Trophoblast cell (in vitro differentiated cells and primary cell): ENCODE results near the gene AGBL4.

Experiments used
- DNase-seq, 2 donors: peaks; one replicate each; pipeline ENCODE4 v3.0.0-alpha.2; 2016
- H2AFZ ChIP-seq: 2 replicates; pipeline ENCODE4 v1.6.1; 2013; ENCODE audit warnings: low read length, moderate library complexity, mild to moderate bottlenecking; ENCODE audit not compliant: insufficient read depth, poor library complexity
- H2AK5ac ChIP-seq: 2 replicates; pipeline ENCODE4 v1.6.1; 2013; ENCODE audit warnings: mild to moderate bottlenecking, low read length
- H2BK120ac ChIP-seq: 2 replicates; pipeline ENCODE4 v1.6.1; 2013; ENCODE audit warnings: low read length, mild to moderate bottlenecking, moderate library complexity; ENCODE audit not compliant: insufficient read depth, poor library complexity
- H2BK12ac ChIP-seq: 2 replicates; pipeline ENCODE4 v1.6.1; 2013; ENCODE audit warnings: mild to moderate bottlenecking, low read length, moderate library complexity
- H2BK5ac ChIP-seq: 2 replicates; pipeline ENCODE4 v1.6.1; 2013; ENCODE audit warnings: low read length, low read depth, moderate library complexity, mild to moderate bottlenecking; ENCODE audit not compliant: poor library complexity
- H3K14ac ChIP-seq: 2 replicates; pipeline ENCODE4 v1.6.1; 2013; ENCODE audit warnings: mild to moderate bottlenecking, low read length
- H3K18ac ChIP-seq: 2 replicates; pipeline ENCODE4 v1.6.1; 2013; ENCODE audit warnings: mild to moderate bottlenecking, low read length
- H3K23ac ChIP-seq: 2 replicates; pipeline ENCODE4 v1.6.1; 2013; ENCODE audit warnings: low read length
- H3K27ac ChIP-seq: 2 replicates; pipeline ENCODE4 v1.5.1; 2013; ENCODE audit warnings: low read depth, mild to moderate bottlenecking, inconsistent platforms, low read length, moderate library complexity
- H3K27me3 ChIP-seq: 2 replicates; pipeline ENCODE4 v1.6.1; 2013; ENCODE audit warnings: inconsistent platforms, mild to moderate bottlenecking, low read length, moderate library complexity; ENCODE audit not compliant: insufficient read depth
- H3K36me3 ChIP-seq, 2 experiments: 1 replicate in 1 of 2; 2 replicates in 1 of 2; pipeline ENCODE4 v1.6.1; 2013; ENCODE audit warnings: low read length in 2 of 2, mild to moderate bottlenecking in 2 of 2, moderate library complexity in 1 of 2; ENCODE audit not compliant: insufficient read depth in 2 of 2, control insufficient read depth in 1 of 2
- H3K4ac ChIP-seq: 2 replicates; pipeline ENCODE4 v1.6.1; 2013; ENCODE audit warnings: low read depth, mild to moderate bottlenecking, low read length, moderate library complexity
- H3K4me1 ChIP-seq, 2 experiments: 1 replicate in 1 of 2; 2 replicates in 1 of 2; pipeline ENCODE4 v1.6.1; 2013; ENCODE audit warnings: low read length in 2 of 2, mild to moderate bottlenecking in 2 of 2, moderate library complexity in 1 of 2; ENCODE audit not compliant: insufficient read depth in 2 of 2, control insufficient read depth in 1 of 2
- H3K4me2 ChIP-seq: 2 replicates; pipeline ENCODE4 v1.6.1; 2013; ENCODE audit warnings: inconsistent platforms, mild to moderate bottlenecking, low read length, moderate library complexity
- H3K4me3 ChIP-seq: 2 replicates; pipeline ENCODE4 v1.5.1; 2013; ENCODE audit warnings: mild to moderate bottlenecking, low read depth, low read length, inconsistent platforms
- H3K79me1 ChIP-seq: one replicate; pipeline ENCODE4 v1.6.1; 2013; ENCODE audit warnings: low read length
- H3K79me2 ChIP-seq: 2 replicates; pipeline ENCODE4 v1.6.1; 2013; ENCODE audit warnings: low read length, mild to moderate bottlenecking; ENCODE audit not compliant: control insufficient read depth, insufficient read depth, poor library complexity
- H3K9ac ChIP-seq: 2 replicates; pipeline ENCODE4 v1.6.1; 2013; ENCODE audit warnings: mild to moderate bottlenecking, low read length
- H3K9me3 ChIP-seq: 2 replicates; pipeline ENCODE4 v1.6.1; 2013; ENCODE audit warnings: low read depth, mild to moderate bottlenecking, control low read depth, inconsistent platforms, low read length; ENCODE audit not compliant: insufficient read depth
- H4K12ac ChIP-seq: 2 replicates; pipeline ENCODE4 v1.6.1; 2013; ENCODE audit warnings: low read depth, mild to moderate bottlenecking, low read length, moderate library complexity
- H4K8ac ChIP-seq: 2 replicates; pipeline ENCODE4 v1.6.1; 2013; ENCODE audit warnings: low read depth, mild to moderate bottlenecking, low read length, moderate library complexity
- H4K91ac ChIP-seq: one replicate; pipeline ENCODE4 v1.6.1; 2013; ENCODE audit warnings: low read depth, mild to moderate bottlenecking, low read length, moderate library complexity
- WGBS: extraction: QIAGEN DNeasy Blood & Tissue Kit; methylation state at CpG from one replicate; pipeline ENCODE4 v1.1.7; 2013; ENCODE audit warnings: missing lambda C conversion rate; ENCODE audit not compliant: insufficient read length, insufficient coverage; ENCODE audit errors: extremely low coverage; 5-methylcytosine and 5-hydroxymethylcytosine counted together

AGBL4 gene

GRCh38 chr1:49576327-49576901 is 447.3 kb downstream of the AGBL4 start:
- no peak overlapping the region for H3K4ac ChIP-seq
- no peak for DNase-seq
- H2BK120ac ChIP-seq, result no peak overlapping the region
- H2BK12ac ChIP-seq, result no peak overlapping the region
- no peak overlapping the region for H4K12ac ChIP-seq
- H3K27ac ChIP-seq, result no peak overlapping the region
- no peak overlapping the region for H3K4me3 ChIP-seq
- H3K9ac ChIP-seq, result no peak overlapping the region
- no peak overlapping the region for H3K23ac ChIP-seq
- no peaks in the 10 kb centered on the region for H3K79me1 ChIP-seq
- H2AFZ ChIP-seq, result no peak overlapping the region
- no peak overlapping the region for H3K4me2 ChIP-seq
- no peak overlapping the region for H4K8ac ChIP-seq
- H4K91ac ChIP-seq, result no peak overlapping the region
- H3K27me3 ChIP-seq, result no peaks in the 10 kb centered on the region
- H3K36me3 ChIP-seq, result no peaks in the 10 kb centered on the region
- no peaks in the 10 kb centered on the region for H3K4me1 ChIP-seq
- peaks cover 16% of the 10 kb centered on the region for H3K9me3 ChIP-seq
- no peak overlapping the region for H3K18ac ChIP-seq
- no CpG with 5 or more reads among the region's 3 CpGs for WGBS
- H3K79me2 ChIP-seq, result no peaks in the 10 kb centered on the region
- H3K14ac ChIP-seq, result no peak overlapping the region
- H2AK5ac ChIP-seq, result no peak overlapping the region
- no peak overlapping the region for H2BK5ac ChIP-seq

GRCh38 chr1:49556676-49557234 is 467.0 kb downstream of the AGBL4 start:
- Histone ChIP-seq H4K91ac (no peak overlapping the region), H3K4ac (no peak overlapping the region), H3K27me3 (no peaks in the 10 kb centered on the region), H3K4me3 (no peak overlapping the region), H3K27ac (no peak overlapping the region), H3K36me3 (no peaks in the 10 kb centered on the region), H4K8ac (no peak overlapping the region), H2BK12ac (no peak overlapping the region), H3K4me2 (no peak overlapping the region), H3K79me2 (no peaks in the 10 kb centered on the region), H3K14ac (no peak overlapping the region), H3K23ac (no peak overlapping the region), H2BK120ac (no peak overlapping the region), H3K18ac (no peak overlapping the region), H2BK5ac (no peak overlapping the region), H2AFZ (no peak overlapping the region), H3K79me1 (no peaks in the 10 kb centered on the region), H3K9me3 (peaks cover 31% of the 10 kb centered on the region), H3K9ac (no peak overlapping the region), H2AK5ac (no peak overlapping the region), H3K4me1 (no peaks in the 10 kb centered on the region), H4K12ac (no peak overlapping the region)
- no peak for DNase-seq
- WGBS, result no CpG with 5 or more reads among the region's 30 CpGs

- no peaks in the 10 kb centered on the region for H3K79me2 ChIP-seq
- no peaks in the 10 kb centered on the region for H3K4me1 ChIP-seq
- H3K4me3 ChIP-seq, result no peak overlapping the region
- H3K4me2 ChIP-seq, result no peak overlapping the region
- H3K14ac ChIP-seq, result no peak overlapping the region
- no peak overlapping the region for H2BK5ac ChIP-seq
- no peak overlapping the region for H2BK12ac ChIP-seq
- no peak overlapping the region for H4K91ac ChIP-seq
- no peak overlapping the region for H3K4ac ChIP-seq
- no peak overlapping the region for H4K12ac ChIP-seq
- peaks cover 20% of the 10 kb centered on the region for H3K9me3 ChIP-seq
- H3K27me3 ChIP-seq, result no peaks in the 10 kb centered on the region
- H3K18ac ChIP-seq, result no peak overlapping the region
- no peak overlapping the region for H3K23ac ChIP-seq
- H3K79me1 ChIP-seq, result no peaks in the 10 kb centered on the region
- no peak overlapping the region for H4K8ac ChIP-seq
- H3K9ac ChIP-seq, result no peak overlapping the region
- no peaks in the 10 kb centered on the region for H3K36me3 ChIP-seq
- H2AK5ac ChIP-seq, result no peak overlapping the region
- no CpG with 5 or more reads among the region's 5 CpGs for WGBS
- H2AFZ ChIP-seq, result no peak overlapping the region
- no peak overlapping the region for H3K27ac ChIP-seq
- no peak overlapping the region for H2BK120ac ChIP-seq
- DNase-seq, result no peak
Measured at GRCh38 chr1:49552101-49552500, 471.7 kb downstream of the AGBL4 start.

DNA sequence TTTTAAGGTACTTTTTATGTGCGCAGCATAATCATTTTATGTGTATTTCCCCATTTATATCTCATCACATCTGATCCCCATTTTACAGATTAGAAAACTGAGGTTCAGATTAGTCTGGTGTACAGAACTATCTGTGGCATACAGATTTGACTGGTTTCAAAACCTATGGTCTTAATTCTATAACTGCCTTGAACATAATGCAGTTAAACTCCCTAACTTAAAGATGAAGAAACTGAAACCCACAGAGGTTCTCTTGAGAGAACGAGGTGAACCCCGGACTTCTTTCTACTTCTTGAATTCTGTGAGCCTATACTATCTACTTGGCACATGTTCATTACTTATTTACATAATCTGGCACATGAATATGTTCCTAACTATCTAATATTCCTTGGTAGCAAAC is 479.1 kb downstream of the AGBL4 start:
- Histone ChIP-seq H3K79me1 (no peaks in the 10 kb centered on the region), H2AK5ac (no peak overlapping the region), H3K9ac (no peak overlapping the region), H3K4me1 (no peaks in the 10 kb centered on the region), H3K4me3 (no peak overlapping the region), H4K12ac (no peak overlapping the region), H3K14ac (no peak overlapping the region), H3K4ac (no peak overlapping the region), H3K18ac (no peak overlapping the region), H3K79me2 (no peaks in the 10 kb centered on the region), H3K36me3 (no peaks in the 10 kb centered on the region), H4K8ac (no peak overlapping the region), H3K27me3 (peaks cover 3% of the 10 kb centered on the region), H4K91ac (no peak overlapping the region), H3K27ac (no peak overlapping the region), H2AFZ (no peak overlapping the region), H3K9me3 (peaks cover 7% of the 10 kb centered on the region), H3K4me2 (no peak overlapping the region), H2BK5ac (no peak overlapping the region), H2BK12ac (no peak overlapping the region), H3K23ac (no peak overlapping the region), H2BK120ac (no peak overlapping the region)
- WGBS, result no CpG with 5 or more reads among the region's 3 CpGs
- no peak for DNase-seq
